Trophoblast cell (in vitro differentiated cells and primary cell): ENCODE data around the gene TTC28.
"Not testable (repeated sequence)": the region's sequence is repeated elsewhere in the genome, so short reads cannot be mapped to it uniquely, and the experiment has no call there.

ENCODE experiments used
- DNase-seq, 2 donors: peaks; one replicate each; pipeline ENCODE4 v3.0.0-alpha.2; 2016
- H2AFZ ChIP-seq: 2 replicates; pipeline ENCODE4 v1.6.1; 2013; ENCODE audit warnings: low read length, moderate library complexity, mild to moderate bottlenecking; ENCODE audit not compliant: insufficient read depth, poor library complexity
- H2AK5ac ChIP-seq: 2 replicates; pipeline ENCODE4 v1.6.1; 2013; ENCODE audit warnings: mild to moderate bottlenecking, low read length
- H2BK120ac ChIP-seq: 2 replicates; pipeline ENCODE4 v1.6.1; 2013; ENCODE audit warnings: low read length, mild to moderate bottlenecking, moderate library complexity; ENCODE audit not compliant: insufficient read depth, poor library complexity
- H2BK12ac ChIP-seq: 2 replicates; pipeline ENCODE4 v1.6.1; 2013; ENCODE audit warnings: mild to moderate bottlenecking, low read length, moderate library complexity
- H2BK5ac ChIP-seq: 2 replicates; pipeline ENCODE4 v1.6.1; 2013; ENCODE audit warnings: low read length, low read depth, moderate library complexity, mild to moderate bottlenecking; ENCODE audit not compliant: poor library complexity
- H3K14ac ChIP-seq: 2 replicates; pipeline ENCODE4 v1.6.1; 2013; ENCODE audit warnings: mild to moderate bottlenecking, low read length
- H3K18ac ChIP-seq: 2 replicates; pipeline ENCODE4 v1.6.1; 2013; ENCODE audit warnings: mild to moderate bottlenecking, low read length
- H3K23ac ChIP-seq: 2 replicates; pipeline ENCODE4 v1.6.1; 2013; ENCODE audit warnings: low read length
- H3K27ac ChIP-seq: 2 replicates; pipeline ENCODE4 v1.5.1; 2013; ENCODE audit warnings: low read depth, mild to moderate bottlenecking, inconsistent platforms, low read length, moderate library complexity
- H3K27me3 ChIP-seq: 2 replicates; pipeline ENCODE4 v1.6.1; 2013; ENCODE audit warnings: inconsistent platforms, mild to moderate bottlenecking, low read length, moderate library complexity; ENCODE audit not compliant: insufficient read depth
- H3K36me3 ChIP-seq, 2 experiments: 1 replicate in 1 of 2; 2 replicates in 1 of 2; pipeline ENCODE4 v1.6.1; 2013; ENCODE audit warnings: low read length in 2 of 2, mild to moderate bottlenecking in 2 of 2, moderate library complexity in 1 of 2; ENCODE audit not compliant: insufficient read depth in 2 of 2, control insufficient read depth in 1 of 2
- H3K4ac ChIP-seq: 2 replicates; pipeline ENCODE4 v1.6.1; 2013; ENCODE audit warnings: low read depth, mild to moderate bottlenecking, low read length, moderate library complexity
- H3K4me1 ChIP-seq, 2 experiments: 1 replicate in 1 of 2; 2 replicates in 1 of 2; pipeline ENCODE4 v1.6.1; 2013; ENCODE audit warnings: low read length in 2 of 2, mild to moderate bottlenecking in 2 of 2, moderate library complexity in 1 of 2; ENCODE audit not compliant: insufficient read depth in 2 of 2, control insufficient read depth in 1 of 2
- H3K4me2 ChIP-seq: 2 replicates; pipeline ENCODE4 v1.6.1; 2013; ENCODE audit warnings: inconsistent platforms, mild to moderate bottlenecking, low read length, moderate library complexity
- H3K4me3 ChIP-seq: 2 replicates; pipeline ENCODE4 v1.5.1; 2013; ENCODE audit warnings: mild to moderate bottlenecking, low read depth, low read length, inconsistent platforms
- H3K79me1 ChIP-seq: one replicate; pipeline ENCODE4 v1.6.1; 2013; ENCODE audit warnings: low read length
- H3K79me2 ChIP-seq: 2 replicates; pipeline ENCODE4 v1.6.1; 2013; ENCODE audit warnings: low read length, mild to moderate bottlenecking; ENCODE audit not compliant: control insufficient read depth, insufficient read depth, poor library complexity
- H3K9ac ChIP-seq: 2 replicates; pipeline ENCODE4 v1.6.1; 2013; ENCODE audit warnings: mild to moderate bottlenecking, low read length
- H3K9me3 ChIP-seq: 2 replicates; pipeline ENCODE4 v1.6.1; 2013; ENCODE audit warnings: low read depth, mild to moderate bottlenecking, control low read depth, inconsistent platforms, low read length; ENCODE audit not compliant: insufficient read depth
- H4K12ac ChIP-seq: 2 replicates; pipeline ENCODE4 v1.6.1; 2013; ENCODE audit warnings: low read depth, mild to moderate bottlenecking, low read length, moderate library complexity
- H4K8ac ChIP-seq: 2 replicates; pipeline ENCODE4 v1.6.1; 2013; ENCODE audit warnings: low read depth, mild to moderate bottlenecking, low read length, moderate library complexity
- H4K91ac ChIP-seq: one replicate; pipeline ENCODE4 v1.6.1; 2013; ENCODE audit warnings: low read depth, mild to moderate bottlenecking, low read length, moderate library complexity
- WGBS: extraction: QIAGEN DNeasy Blood & Tissue Kit; methylation state at CpG from one replicate; pipeline ENCODE4 v1.1.7; 2013; ENCODE audit warnings: missing lambda C conversion rate; ENCODE audit not compliant: insufficient read length, insufficient coverage; ENCODE audit errors: extremely low coverage; 5-methylcytosine and 5-hydroxymethylcytosine counted together

TTC28 gene

GRCh38 chr22:28530565-28530964, 149.1 kb downstream of the TTC28 start:
- WGBS, result no CpG with 5 or more reads among the region's 4 CpGs

GRCh38 chr22:28529144-28529543, 150.5 kb downstream of the TTC28 start:
- not testable (repeated sequence) for H3K36me3 ChIP-seq, H3K23ac ChIP-seq, H4K8ac ChIP-seq, H2AK5ac ChIP-seq, DNase-seq, H2BK120ac ChIP-seq, H3K4me2 ChIP-seq, H3K9me3 ChIP-seq, H3K14ac ChIP-seq, H3K4ac ChIP-seq, H3K27me3 ChIP-seq, H3K27ac ChIP-seq, H3K9ac ChIP-seq, H3K4me1 ChIP-seq, H3K79me2 ChIP-seq, H4K12ac ChIP-seq, H3K4me3 ChIP-seq, H3K79me1 ChIP-seq, H2AFZ ChIP-seq, H4K91ac ChIP-seq, H2BK12ac ChIP-seq, H3K18ac ChIP-seq, H2BK5ac ChIP-seq
- no CpG with 5 or more reads among the region's 10 CpGs for WGBS

More at GRCh38 chr22:28530565-28530964, 149.1 kb downstream of the TTC28 start:
- H3K18ac ChIP-seq, H3K27me3 ChIP-seq, H2BK120ac ChIP-seq, H3K79me2 ChIP-seq, H3K27ac ChIP-seq, H4K12ac ChIP-seq, H3K4me2 ChIP-seq, H3K9me3 ChIP-seq, H4K8ac ChIP-seq, H3K4me1 ChIP-seq, H3K4me3 ChIP-seq, H2AFZ ChIP-seq, DNase-seq, H4K91ac ChIP-seq, H3K36me3 ChIP-seq, H2BK5ac ChIP-seq, H3K14ac ChIP-seq, H2BK12ac ChIP-seq, H3K9ac ChIP-seq, H3K4ac ChIP-seq, H3K79me1 ChIP-seq, H3K23ac ChIP-seq, H2AK5ac ChIP-seq: not testable (repeated sequence)

DNA sequence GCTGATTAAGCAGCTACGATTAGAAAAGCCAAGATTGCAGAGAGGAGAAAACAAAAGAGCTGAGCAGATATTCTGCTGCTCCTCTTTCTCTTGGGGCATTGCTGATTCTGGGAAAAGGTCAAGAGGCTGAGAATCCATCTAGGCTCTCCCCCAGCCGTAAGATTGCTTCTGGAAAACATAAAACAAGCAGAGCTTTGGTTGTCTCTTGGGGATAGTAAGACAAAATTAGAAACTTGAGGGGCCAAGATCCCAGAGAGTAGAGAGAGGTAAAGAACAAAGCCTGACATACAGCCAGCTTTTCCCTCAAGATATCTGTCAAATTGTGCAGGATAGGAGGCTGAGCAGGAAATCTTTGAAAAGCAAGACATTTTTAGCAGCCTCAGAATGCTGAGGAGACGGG, 158.2 kb downstream of the TTC28 start:
- WGBS, result no CpG with 5 or more reads among the region's 3 CpGs
- Histone ChIP-seq H3K23ac (no peak overlapping the region), H2BK5ac (no peak overlapping the region), H3K27ac (no peak overlapping the region), H3K79me1 (no peaks in the 10 kb centered on the region), H2AK5ac (no peak overlapping the region), H2AFZ (no peak overlapping the region), H3K36me3 (no peaks in the 10 kb centered on the region), H3K4me2 (no peak overlapping the region), H3K9me3 (no peaks in the 10 kb centered on the region), H4K12ac (no peak overlapping the region), H2BK12ac (no peak overlapping the region), H3K27me3 (no peaks in the 10 kb centered on the region), H3K4me3 (no peak overlapping the region), H4K91ac (no peak overlapping the region), H3K18ac (no peak overlapping the region), H3K14ac (no peak overlapping the region), H3K79me2 (no peaks in the 10 kb centered on the region), H2BK120ac (no peak overlapping the region), H3K9ac (no peak overlapping the region), H3K4me1 (peaks cover 0 to 1% of the 10 kb centered on the region in 2 experiments), H3K4ac (no peak overlapping the region), H4K8ac (no peak overlapping the region)
- DNase-seq, result no peak

DNA sequence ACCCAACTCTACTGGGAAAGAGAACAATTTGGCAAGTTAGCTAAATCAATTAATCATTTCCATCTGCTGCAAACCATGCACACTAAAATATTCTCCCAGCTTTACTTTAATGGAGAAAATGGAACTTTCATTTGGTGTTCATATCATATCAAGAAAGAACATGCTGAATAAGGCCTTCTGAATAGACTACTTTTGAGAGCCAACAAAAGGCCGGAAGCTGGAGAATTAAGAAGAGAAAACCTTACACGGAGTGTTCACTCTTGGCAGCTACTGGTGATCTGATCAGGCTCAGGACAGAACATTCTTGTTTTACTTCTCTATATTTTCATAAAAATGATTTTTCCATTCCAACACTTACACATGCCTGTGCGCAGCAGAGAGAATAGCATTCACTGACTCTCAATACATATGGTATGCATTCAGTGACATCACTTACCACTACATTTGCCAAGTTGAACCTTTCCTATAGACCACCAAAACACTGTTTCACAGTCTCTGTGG, 165.3 kb downstream of the TTC28 start:
- Histone ChIP-seq H3K79me1 (no peaks in the 10 kb centered on the region), H3K9ac (no peak overlapping the region), H3K14ac (no peak overlapping the region), H3K27me3 (no peaks in the 10 kb centered on the region), H2AK5ac (no peak overlapping the region), H3K18ac (no peak overlapping the region), H2BK5ac (no peak overlapping the region), H3K23ac (no peak overlapping the region), H4K8ac (no peak overlapping the region), H2BK12ac (no peak overlapping the region), H3K4me1 (no peaks in the 10 kb centered on the region), H3K36me3 (no peaks in the 10 kb centered on the region), H4K12ac (no peak overlapping the region), H4K91ac (no peak overlapping the region), H3K4me2 (no peak overlapping the region), H3K9me3 (no peaks in the 10 kb centered on the region), H2BK120ac (no peak overlapping the region), H3K4me3 (no peak overlapping the region), H3K79me2 (no peaks in the 10 kb centered on the region), H3K27ac (no peak overlapping the region), H3K4ac (no peak overlapping the region), H2AFZ (no peak overlapping the region)
- DNase-seq, result no peak
- no CpG with 5 or more reads among the region's 3 CpGs for WGBS
